ENCODE results near the gene SLC5A10.
"Not testable (repeated sequence)": the region's sequence is repeated elsewhere in the genome, so short reads cannot be mapped to it uniquely, and the experiment has no call there.

DNA sequence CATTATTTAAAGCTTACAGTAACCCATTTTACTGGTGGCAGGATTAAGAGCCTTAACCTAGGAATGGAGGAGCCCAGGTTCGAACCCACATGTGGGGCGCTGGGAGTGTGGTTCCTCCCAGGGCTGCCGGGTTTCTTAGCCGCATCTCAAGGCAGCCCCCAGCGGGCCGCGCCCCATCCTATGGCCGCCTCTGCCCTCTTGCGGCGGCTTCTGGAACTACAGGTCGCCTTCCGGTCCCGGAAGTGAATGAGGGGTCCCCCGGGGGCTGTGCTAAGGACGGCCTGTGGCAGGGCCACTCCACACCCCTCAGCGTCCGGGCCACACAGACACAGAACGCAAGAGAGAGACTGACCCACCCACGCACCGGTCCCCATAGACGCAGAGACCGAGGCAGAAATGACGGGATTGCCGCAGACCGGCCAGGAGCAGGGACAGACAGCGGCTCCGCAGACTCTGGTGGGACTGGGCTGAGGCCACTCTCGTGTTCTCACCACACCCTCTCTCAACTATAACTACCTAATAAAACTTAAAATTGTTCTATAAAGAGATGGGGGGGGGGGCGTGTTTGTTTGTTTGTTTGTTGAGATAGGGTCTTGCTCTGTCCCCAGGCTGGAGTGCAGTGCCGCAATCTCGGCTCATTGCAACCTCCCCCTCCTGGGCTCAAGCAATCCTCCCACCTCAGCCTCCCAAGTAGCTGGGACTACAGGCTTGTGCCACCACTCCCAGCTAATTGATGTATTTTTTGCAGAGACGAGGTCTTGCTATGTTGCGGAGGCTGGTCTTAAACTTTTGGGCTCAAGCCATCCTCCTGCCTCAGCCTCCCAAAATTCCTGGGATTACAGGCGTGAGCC, 118.6 kb downstream of the SLC5A10 start:
- TF ChIP-seq, protein P1, sequence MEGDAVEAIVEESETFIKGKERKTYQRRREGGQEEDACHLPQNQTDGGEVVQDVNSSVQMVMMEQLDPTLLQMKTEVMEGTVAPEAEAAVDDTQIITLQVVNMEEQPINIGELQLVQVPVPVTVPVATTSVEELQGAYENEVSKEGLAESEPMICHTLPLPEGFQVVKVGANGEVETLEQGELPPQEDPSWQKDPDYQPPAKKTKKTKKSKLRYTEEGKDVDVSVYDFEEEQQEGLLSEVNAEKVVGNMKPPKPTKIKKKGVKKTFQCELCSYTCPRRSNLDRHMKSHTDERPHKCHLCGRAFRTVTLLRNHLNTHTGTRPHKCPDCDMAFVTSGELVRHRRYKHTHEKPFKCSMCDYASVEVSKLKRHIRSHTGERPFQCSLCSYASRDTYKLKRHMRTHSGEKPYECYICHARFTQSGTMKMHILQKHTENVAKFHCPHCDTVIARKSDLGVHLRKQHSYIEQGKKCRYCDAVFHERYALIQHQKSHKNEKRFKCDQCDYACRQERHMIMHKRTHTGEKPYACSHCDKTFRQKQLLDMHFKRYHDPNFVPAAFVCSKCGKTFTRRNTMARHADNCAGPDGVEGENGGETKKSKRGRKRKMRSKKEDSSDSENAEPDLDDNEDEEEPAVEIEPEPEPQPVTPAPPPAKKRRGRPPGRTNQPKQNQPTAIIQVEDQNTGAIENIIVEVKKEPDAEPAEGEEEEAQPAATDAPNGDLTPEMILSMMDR (IDR thresholded peaks at IDR 0.05), result not testable (repeated sequence)
- TF ChIP-seq POLR2A, EP300 (IDR thresholded peaks at IDR 0.05): not testable (repeated sequence)
